Measurements from ENCODE around the gene RIPOR3.
A peak's percentile ranks its signal among the peaks of the same experiment; 100 is the strongest.
"Not testable (repeated sequence)": the region's sequence is repeated elsewhere in the genome, so short reads cannot be mapped to it uniquely, and the experiment has no call there.

The RIPOR3 gene

GRCh38 chr20:50601511-50602431 lies 89.6 kb downstream of the RIPOR3 start:
- DNase-seq, result no peak

GRCh38 chr20:50600281-50600895 lies 91.0 kb downstream of the RIPOR3 start:
- DNase-seq, result no peak

- DNase-seq, result not testable (repeated sequence)
These were observed 92.6 kb downstream of the RIPOR3 start for GRCh38 chr20:50598768-50599167.

GRCh38 chr20:50598074-50598473 lies 93.3 kb downstream of the RIPOR3 start:
- DNase-seq, result no peak

GRCh38 chr20:50597406-50597969 lies 93.9 kb downstream of the RIPOR3 start:
- DNase-seq, result no peak

- DNase-seq, result no peak
These were observed 94.7 kb downstream of the RIPOR3 start for GRCh38 chr20:50596694-50597021.

GRCh38 chr20:50595988-50596693 lies 95.2 kb downstream of the RIPOR3 start:
- DNase-seq, result no peak

GRCh38 chr20:50595433-50595895 lies 95.9 kb downstream of the RIPOR3 start:
- DNase-seq, result no peak

- no peak for DNase-seq
These were observed 96.5 kb downstream of the RIPOR3 start for GRCh38 chr20:50594591-50595432.

- no peak for DNase-seq
These were observed 97.1 kb downstream of the RIPOR3 start for GRCh38 chr20:50594231-50594590.

GRCh38 chr20:50593005-50593335 lies 98.4 kb downstream of the RIPOR3 start:
- DNase-seq, result no peak

GRCh38 chr20:50592282-50593004 lies 98.9 kb downstream of the RIPOR3 start:
- DNase-seq, result no peak

GRCh38 chr20:50591233-50591852 lies 100.0 kb downstream of the RIPOR3 start:
- no peak for DNase-seq

- DNase-seq, result no peak
These were observed 101.0 kb downstream of the RIPOR3 start for GRCh38 chr20:50590348-50590664.

- DNase-seq, result no peak
These were observed 101.6 kb downstream of the RIPOR3 start for GRCh38 chr20:50589548-50590347.

GRCh38 chr20:50588034-50588736 lies 103.2 kb downstream of the RIPOR3 start:
- DNase-seq, result peak; percentile 58

- no peak for DNase-seq
These were observed 103.9 kb downstream of the RIPOR3 start for GRCh38 chr20:50587291-50587961.

- DNase-seq, result no peak
These were observed 104.7 kb downstream of the RIPOR3 start for GRCh38 chr20:50586531-50587232.

- no peak for DNase-seq
These were observed 105.7 kb downstream of the RIPOR3 start for GRCh38 chr20:50585678-50586077.

Measured in activated CD4-positive, alpha-beta T cell treated with anti-CD3 and anti-CD28 coated beads for 1 hour (primary cell).